ENCODE data around the gene ACTMAP.

GRCh38 chr19:40744554-40745401, 5.5 kb downstream of the ACTMAP start:
- TF ChIP-seq POLR2A (IDR thresholded peaks at IDR 0.05), result no peak
- TF ChIP-seq, protein P1, sequence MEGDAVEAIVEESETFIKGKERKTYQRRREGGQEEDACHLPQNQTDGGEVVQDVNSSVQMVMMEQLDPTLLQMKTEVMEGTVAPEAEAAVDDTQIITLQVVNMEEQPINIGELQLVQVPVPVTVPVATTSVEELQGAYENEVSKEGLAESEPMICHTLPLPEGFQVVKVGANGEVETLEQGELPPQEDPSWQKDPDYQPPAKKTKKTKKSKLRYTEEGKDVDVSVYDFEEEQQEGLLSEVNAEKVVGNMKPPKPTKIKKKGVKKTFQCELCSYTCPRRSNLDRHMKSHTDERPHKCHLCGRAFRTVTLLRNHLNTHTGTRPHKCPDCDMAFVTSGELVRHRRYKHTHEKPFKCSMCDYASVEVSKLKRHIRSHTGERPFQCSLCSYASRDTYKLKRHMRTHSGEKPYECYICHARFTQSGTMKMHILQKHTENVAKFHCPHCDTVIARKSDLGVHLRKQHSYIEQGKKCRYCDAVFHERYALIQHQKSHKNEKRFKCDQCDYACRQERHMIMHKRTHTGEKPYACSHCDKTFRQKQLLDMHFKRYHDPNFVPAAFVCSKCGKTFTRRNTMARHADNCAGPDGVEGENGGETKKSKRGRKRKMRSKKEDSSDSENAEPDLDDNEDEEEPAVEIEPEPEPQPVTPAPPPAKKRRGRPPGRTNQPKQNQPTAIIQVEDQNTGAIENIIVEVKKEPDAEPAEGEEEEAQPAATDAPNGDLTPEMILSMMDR (IDR thresholded peaks at IDR 0.05), result no peak

Data from ovary (tissue), 3 donors.